HEK293 (cell line): ENCODE measurements around the gene ABCC3.

Source experiments
- YY1 ChIP-seq: fragments of 450-650 bp; formaldehyde crosslinking; IDR thresholded peaks from 2 replicates; pipeline ENCODE4 v1.5.1; 2018; ENCODE audit warnings: missing biosample characterization, missing genetic modification characterization
- ZFP37 ChIP-seq: fragments of 450-650 bp; formaldehyde crosslinking; IDR thresholded peaks from 2 replicates; pipeline ENCODE4 v1.5.1; 2016; ENCODE audit warnings: missing biosample characterization, missing genetic modification characterization
- ZNF174 ChIP-seq: fragments of 450-650 bp; formaldehyde crosslinking; IDR thresholded peaks from 2 replicates; pipeline ENCODE4 v1.5.0; 2017; ENCODE audit warnings: missing biosample characterization, mild to moderate bottlenecking, missing genetic modification characterization
- ZNF266 ChIP-seq: fragments of 450-650 bp; formaldehyde crosslinking; IDR thresholded peaks from 2 replicates; pipeline ENCODE4 v1.5.1; 2016; ENCODE audit warnings: missing biosample characterization, missing genetic modification characterization, low read depth
- TF ChIP-seq, protein P1 (sequence below): fragments of 450-650 bp; formaldehyde crosslinking; IDR thresholded peaks from 2 replicates; pipeline ENCODE4 v1.5.1; 2016; ENCODE audit warnings: missing biosample characterization, missing genetic modification characterization
- TF ChIP-seq, protein P2 (sequence below): fragments of 450-650 bp; formaldehyde crosslinking; IDR thresholded peaks from 2 replicates; pipeline ENCODE4 v1.5.1; 2016; ENCODE audit warnings: missing biosample characterization, missing genetic modification characterization
- TF ChIP-seq, protein P3 (sequence below): fragments of 450-650 bp; formaldehyde crosslinking; IDR thresholded peaks from 2 replicates; pipeline ENCODE4 v1.5.1; 2016; ENCODE audit warnings: missing biosample characterization, missing genetic modification characterization

DNA sequence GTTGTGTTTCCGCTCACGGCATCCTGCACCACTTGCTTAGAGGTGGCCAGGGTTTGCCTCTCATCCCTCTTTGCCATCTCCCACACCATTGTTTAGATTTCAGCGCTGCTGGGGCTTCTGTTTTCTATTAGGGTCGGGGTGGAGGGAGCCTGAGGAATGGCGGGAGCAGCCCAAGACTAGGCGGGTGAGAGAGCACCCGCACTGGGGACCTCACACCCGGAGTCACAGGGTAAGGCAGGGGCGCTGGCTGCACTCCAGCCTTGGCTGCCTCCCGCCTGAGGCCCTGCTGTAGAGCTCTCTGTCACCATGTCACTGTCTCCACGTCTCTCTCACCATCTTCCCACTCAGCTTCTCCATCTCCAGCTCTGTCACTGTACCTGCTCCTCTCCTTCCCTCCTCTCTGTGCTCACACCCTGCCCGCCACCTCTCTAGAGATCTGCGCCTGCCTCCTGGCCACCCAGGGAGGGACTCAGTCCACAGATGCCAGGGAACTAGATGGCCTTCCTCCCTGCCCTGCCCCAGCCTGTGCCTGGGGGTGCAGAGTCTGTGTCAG lies 32.8 kb upstream of the ABCC3 start:
- TF ChIP-seq YY1 (tag by site-specific recombination) (no peak), ZNF266 (tag by site-specific recombination) (no peak), ZNF174 (tag by site-specific recombination) (no peak), ZFP37 (tag by site-specific recombination) (no peak)
- TF ChIP-seq, protein P1, sequence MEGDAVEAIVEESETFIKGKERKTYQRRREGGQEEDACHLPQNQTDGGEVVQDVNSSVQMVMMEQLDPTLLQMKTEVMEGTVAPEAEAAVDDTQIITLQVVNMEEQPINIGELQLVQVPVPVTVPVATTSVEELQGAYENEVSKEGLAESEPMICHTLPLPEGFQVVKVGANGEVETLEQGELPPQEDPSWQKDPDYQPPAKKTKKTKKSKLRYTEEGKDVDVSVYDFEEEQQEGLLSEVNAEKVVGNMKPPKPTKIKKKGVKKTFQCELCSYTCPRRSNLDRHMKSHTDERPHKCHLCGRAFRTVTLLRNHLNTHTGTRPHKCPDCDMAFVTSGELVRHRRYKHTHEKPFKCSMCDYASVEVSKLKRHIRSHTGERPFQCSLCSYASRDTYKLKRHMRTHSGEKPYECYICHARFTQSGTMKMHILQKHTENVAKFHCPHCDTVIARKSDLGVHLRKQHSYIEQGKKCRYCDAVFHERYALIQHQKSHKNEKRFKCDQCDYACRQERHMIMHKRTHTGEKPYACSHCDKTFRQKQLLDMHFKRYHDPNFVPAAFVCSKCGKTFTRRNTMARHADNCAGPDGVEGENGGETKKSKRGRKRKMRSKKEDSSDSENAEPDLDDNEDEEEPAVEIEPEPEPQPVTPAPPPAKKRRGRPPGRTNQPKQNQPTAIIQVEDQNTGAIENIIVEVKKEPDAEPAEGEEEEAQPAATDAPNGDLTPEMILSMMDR (tag by site-specific recombination), result no peak
- TF ChIP-seq, protein P2, sequence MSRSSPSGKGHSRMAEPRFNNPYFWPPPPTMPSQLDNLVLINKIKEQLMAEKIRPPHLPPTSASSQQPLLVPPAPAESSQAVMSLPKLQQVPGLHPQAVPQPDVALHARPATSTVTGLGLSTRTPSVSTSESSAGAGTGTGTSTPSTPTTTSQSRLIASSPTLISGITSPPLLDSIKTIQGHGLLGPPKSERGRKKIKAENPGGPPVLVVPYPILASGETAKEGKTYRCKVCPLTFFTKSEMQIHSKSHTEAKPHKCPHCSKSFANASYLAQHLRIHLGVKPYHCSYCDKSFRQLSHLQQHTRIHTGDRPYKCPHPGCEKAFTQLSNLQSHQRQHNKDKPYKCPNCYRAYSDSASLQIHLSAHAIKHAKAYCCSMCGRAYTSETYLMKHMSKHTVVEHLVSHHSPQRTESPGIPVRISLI, result no peak
- TF ChIP-seq, protein P3, sequence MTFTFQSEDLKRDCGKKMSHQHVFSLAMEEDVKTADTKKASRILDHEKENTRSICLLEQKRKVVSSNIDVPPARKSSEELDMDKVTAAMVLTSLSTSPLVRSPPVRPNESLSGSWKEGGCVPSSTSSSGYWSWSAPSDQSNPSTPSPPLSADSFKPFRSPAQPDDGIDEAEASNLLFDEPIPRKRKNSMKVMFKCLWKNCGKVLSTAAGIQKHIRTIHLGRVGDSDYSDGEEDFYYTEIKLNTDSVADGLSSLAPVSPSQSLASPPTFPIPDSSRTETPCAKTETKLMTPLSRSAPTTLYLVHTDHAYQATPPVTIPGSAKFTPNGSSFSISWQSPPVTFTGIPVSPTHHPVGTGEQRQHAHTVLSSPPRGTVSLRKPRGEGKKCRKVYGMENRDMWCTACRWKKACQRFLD, result no peak
